Endothelial cell of umbilical vein (primary cell): ENCODE data around the gene OAS2.

ENCODE experiments used
- CTCF ChIP-seq, 2 donors: IDR thresholded peaks; 1 replicate in 1 of 2; 2 replicates in 1 of 2; pipeline ENCODE4 v1.5.1; 2011; ENCODE audit warnings: low read length in 2 of 2, mild to moderate bottlenecking in 2 of 2, moderate library complexity in 2 of 2, control low read depth in 1 of 2, inconsistent platforms in 1 of 2, low read depth in 1 of 2; ENCODE audit not compliant: insufficient read depth in 1 of 2; ENCODE audit errors: extremely low read depth in 1 of 2
- EZH2 ChIP-seq: IDR thresholded peaks from 2 replicates; pipeline ENCODE4 v1.6.1; 2012; ENCODE audit warnings: borderline replicate concordance, low read depth, mild to moderate bottlenecking, moderate library complexity, low read length, inconsistent platforms; ENCODE audit not compliant: severe bottlenecking
- POLR2A ChIP-seq: IDR thresholded peaks from 2 replicates; pipeline ENCODE4 v1.6.1; 2012; ENCODE audit warnings: low read depth, mild to moderate bottlenecking, control low read depth, low read length

DNA sequence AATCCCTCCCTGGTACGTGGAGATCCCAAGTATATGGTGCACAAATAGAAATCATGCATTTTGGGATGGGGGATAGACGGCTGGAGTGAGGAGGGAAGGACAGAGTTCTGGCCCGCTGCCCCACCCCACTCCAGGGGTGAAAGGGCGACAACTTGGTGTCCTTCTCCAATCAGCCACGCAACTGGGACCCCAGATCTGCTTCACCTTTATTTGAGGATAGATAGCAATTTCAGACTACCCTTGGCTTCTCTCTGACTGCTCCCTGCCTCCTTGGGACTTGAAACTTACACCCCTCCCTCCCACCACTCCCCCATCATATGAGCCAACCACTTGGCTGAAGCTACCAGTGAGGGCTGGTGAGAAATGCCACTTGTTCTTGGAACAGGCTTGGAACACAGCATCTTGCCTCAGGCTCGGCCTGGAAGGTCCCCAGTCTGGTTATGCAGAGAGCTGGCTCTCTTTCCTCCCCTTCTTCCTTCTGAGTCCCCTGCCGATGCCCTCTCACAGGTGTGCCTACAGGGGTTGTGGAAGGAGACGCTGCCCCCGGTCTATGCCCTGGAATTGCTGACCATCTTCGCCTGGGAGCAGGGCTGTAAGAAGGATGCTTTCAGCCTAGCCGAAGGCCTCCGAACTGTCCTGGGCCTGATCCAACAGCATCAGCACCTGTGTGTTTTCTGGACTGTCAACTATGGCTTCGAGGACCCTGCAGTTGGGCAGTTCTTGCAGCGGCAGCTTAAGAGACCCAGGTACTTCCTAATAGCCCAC, 31.9 kb upstream of the OAS2 start:
- TF ChIP-seq POLR2A (no peak), CTCF (IDR thresholded peaks at IDR 0.05; ENCODE audit: extremely low read depth in 1 of 2, insufficient read depth in 1 of 2, low read depth in 1 of 2, low read length in 2 of 2) (no peak), EZH2 (no peak)
